ENCODE data around the gene STAT1.

The STAT1 gene

GRCh38 chr2:190935054-190935453 lies 78.9 kb downstream of the STAT1 start:
- no peaks in the 10 kb centered on the region for H3K27me3 ChIP-seq
- no peak for DNase-seq
- no peak overlapping the region for H3K4me3 ChIP-seq
- peaks cover 0 to 71% (median 6%) of the 10 kb centered on the region in 4 donors for H3K4me1 ChIP-seq
- intact Hi-C loops (cut with DNase I; ENCODE audit: low total_unique reads): no loop called here
- no peaks in the 10 kb centered on the region for H3K9me3 ChIP-seq
- H3K36me3 ChIP-seq: peaks cover 7 to 28% (median 11%) of the 10 kb centered on the region in 3 donors
- no peak overlapping the region for H3K27ac ChIP-seq
- TF ChIP-seq CTCF (IDR thresholded peaks at IDR 0.05): no peak

GRCh38 chr2:190933361-190933760 lies 80.6 kb downstream of the STAT1 start:
- H3K36me3 ChIP-seq: peaks cover 15 to 43% (median 22%) of the 10 kb centered on the region in 3 donors
- no peak for DNase-seq
- no peak overlapping the region for H3K27ac ChIP-seq
- H3K9me3 ChIP-seq: no peaks in the 10 kb centered on the region
- peaks cover 0 to 57% (median 1%) of the 10 kb centered on the region in 4 donors for H3K4me1 ChIP-seq
- H3K4me3 ChIP-seq: no peak overlapping the region
- intact Hi-C loops (cut with DNase I; ENCODE audit: low total_unique reads): no loop called here
- no peaks in the 10 kb centered on the region for H3K27me3 ChIP-seq
- no peak for TF ChIP-seq CTCF (IDR thresholded peaks at IDR 0.05)

GRCh38 chr2:190932514-190932913 lies 81.5 kb downstream of the STAT1 start:
- no peaks in the 10 kb centered on the region for H3K27me3 ChIP-seq
- DNase-seq: no peak
- intact Hi-C loops (cut with DNase I; ENCODE audit: low total_unique reads): no loop called here
- TF ChIP-seq CTCF (IDR thresholded peaks at IDR 0.05): no peak
- H3K36me3 ChIP-seq: peaks cover 15 to 47% (median 24%) of the 10 kb centered on the region in 3 donors
- H3K4me3 ChIP-seq: no peak overlapping the region
- peak overlapping the region in 1 of 2 donors; percentile 9 for H3K27ac ChIP-seq
- peaks cover 0 to 53% (median 0%) of the 10 kb centered on the region in 4 donors for H3K4me1 ChIP-seq
- H3K9me3 ChIP-seq: no peaks in the 10 kb centered on the region

GRCh38 chr2:190930411-190930810 lies 83.6 kb downstream of the STAT1 start:
- intact Hi-C loops (cut with DNase I; ENCODE audit: low total_unique reads): no loop called here

GRCh38 chr2:190929919-190930318 lies 84.1 kb downstream of the STAT1 start:
- peaks cover 0 to 51% (median 0%) of the 10 kb centered on the region in 4 donors for H3K4me1 ChIP-seq
- no peak for DNase-seq
- H3K27ac ChIP-seq: no peak overlapping the region
- no peaks in the 10 kb centered on the region for H3K9me3 ChIP-seq
- no peak for TF ChIP-seq CTCF (IDR thresholded peaks at IDR 0.05)
- H3K4me3 ChIP-seq: no peak overlapping the region
- peaks cover 15 to 60% (median 36%) of the 10 kb centered on the region in 3 donors for H3K36me3 ChIP-seq
- no peaks in the 10 kb centered on the region for H3K27me3 ChIP-seq
- intact Hi-C loops (cut with DNase I; ENCODE audit: low total_unique reads): no loop called here

More at GRCh38 chr2:190930411-190930810, 83.6 kb downstream of the STAT1 start:
- H3K9me3 ChIP-seq: no peaks in the 10 kb centered on the region
- H3K36me3 ChIP-seq: peaks cover 15 to 55% (median 32%) of the 10 kb centered on the region in 3 donors
- no peak overlapping the region for H3K27ac ChIP-seq
- no peak overlapping the region for H3K4me3 ChIP-seq
- no peaks in the 10 kb centered on the region for H3K27me3 ChIP-seq
- no peak for DNase-seq
- TF ChIP-seq CTCF (IDR thresholded peaks at IDR 0.05): no peak
- H3K4me1 ChIP-seq: peaks cover 0 to 51% (median 0%) of the 10 kb centered on the region in 4 donors

GRCh38 chr2:190927301-190927700 lies 86.7 kb downstream of the STAT1 start:
- Histone ChIP-seq H3K4me1 (peaks cover 0 to 57% (median 0%) of the 10 kb centered on the region in 4 donors), H3K27me3 (no peaks in the 10 kb centered on the region), H3K9me3 (no peaks in the 10 kb centered on the region), H3K27ac (peak overlapping the region; percentile 15 to 38), H3K36me3 (peaks cover 29 to 70% (median 53%) of the 10 kb centered on the region in 3 donors), H3K4me3 (no peak overlapping the region)
- no peak for TF ChIP-seq CTCF (IDR thresholded peaks at IDR 0.05)
- no peak for DNase-seq
- intact Hi-C loops (cut with DNase I; ENCODE audit: low total_unique reads): no loop called here

All from tibial artery (tissue), 4 donors.